K562 (cell line): ENCODE data around the gene PRDM16.

Experiments used
- ETV6 ChIP-seq, 3 experiments: fragments of 150-350 bp in 1 of 3; sonication (generic) in 1 of 3; formaldehyde crosslinking in 1 of 3; IDR thresholded peaks; 2 replicates each; pipeline versions ENCODE4 v1.6.1 to v1.8.0; 2014 to 2022; ENCODE audit warnings: borderline replicate concordance in 2 of 3, low read depth in 2 of 3, antibody characterized with exemption in 1 of 3, low read length in 1 of 3, mild to moderate bottlenecking in 1 of 3, missing genetic modification reagents in 1 of 3
- GATAD2B ChIP-seq: fragments of 450-650 bp; IDR thresholded peaks from 2 replicates; pipeline ENCODE4 v1.6.1; 2017; ENCODE audit warnings: mild to moderate bottlenecking, borderline replicate concordance
- POLR2AphosphoS5 ChIP-seq: IDR thresholded peaks from 2 replicates; pipeline ENCODE4 v1.6.1; 2011; ENCODE audit warnings: mild to moderate bottlenecking, low read depth, low read length, moderate library complexity; ENCODE audit not compliant: control insufficient read depth, insufficient read depth
- RAD51 ChIP-seq: fragments of 450-650 bp; IDR thresholded peaks from 2 replicates; pipeline ENCODE4 v1.7.1; 2016; ENCODE audit warnings: low read depth, mild to moderate bottlenecking, borderline replicate concordance
- RFX5 ChIP-seq: IDR thresholded peaks from 2 replicates; pipeline ENCODE4 v1.6.1; 2011; ENCODE audit warnings: low read depth, mild to moderate bottlenecking, improper control_type of control experiment, low read length
- SPI1 ChIP-seq: IDR thresholded peaks from 2 replicates; pipeline ENCODE4 v1.6.1; 2011; ENCODE audit warnings: low read depth, low read length, control low read depth, borderline replicate concordance
- TARDBP ChIP-seq: fragments of 450-650 bp; IDR thresholded peaks from 2 replicates; pipeline ENCODE4 v1.6.1; 2016
- ZNF143 ChIP-seq: sonication (generic); formaldehyde crosslinking; IDR thresholded peaks from 2 replicates; pipeline ENCODE4 v1.9.0; 2022; ENCODE audit warnings: mild to moderate bottlenecking, missing genetic modification reagents
- ZNF384 ChIP-seq: IDR thresholded peaks from 2 replicates; pipeline ENCODE4 v1.6.1; 2012; ENCODE audit warnings: low read depth, low read length, improper control_type of control experiment
- ZSCAN29 ChIP-seq: fragments of 450-650 bp; IDR thresholded peaks from 2 replicates; pipeline ENCODE4 v1.6.1; 2017
- TF ChIP-seq, protein P1 (sequence below): fragments of 250-450 bp; sonication (Bioruptor Pico); IDR thresholded peaks from 2 replicates; pipeline ENCODE4 v1.6.1; 2021; ENCODE audit warnings: mild to moderate bottlenecking
- TF ChIP-seq, protein P2 (sequence below), 3 experiments: IDR thresholded peaks in 2 of 3; conservative IDR thresholded peaks in 1 of 3; 2 replicates each; pipeline ENCODE4 v1.5.1; 2011 to 2012; ENCODE audit warnings: low read length in 3 of 3, mild to moderate bottlenecking in 3 of 3, control low read depth in 2 of 3, improper control_type of control experiment in 1 of 3, inconsistent platforms in 1 of 3, low read depth in 1 of 3, mixed read lengths in 1 of 3, moderate library complexity in 1 of 3; ENCODE audit not compliant: insufficient read depth in 2 of 3
- TF ChIP-seq, protein P3 (sequence below), 2 experiments: fragments of 450-650 bp in 1 of 2; sonication (generic) in 1 of 2; formaldehyde crosslinking in 1 of 2; IDR thresholded peaks in 1 of 2; conservative IDR thresholded peaks in 1 of 2; 2 replicates each; pipeline versions ENCODE4 v1.6.1 to v1.8.1; 2016 to 2023; ENCODE audit warnings: mild to moderate bottlenecking in 2 of 2, moderate library complexity in 2 of 2, inconsistent platforms in 1 of 2, missing genetic modification reagents in 1 of 2

DNA sequence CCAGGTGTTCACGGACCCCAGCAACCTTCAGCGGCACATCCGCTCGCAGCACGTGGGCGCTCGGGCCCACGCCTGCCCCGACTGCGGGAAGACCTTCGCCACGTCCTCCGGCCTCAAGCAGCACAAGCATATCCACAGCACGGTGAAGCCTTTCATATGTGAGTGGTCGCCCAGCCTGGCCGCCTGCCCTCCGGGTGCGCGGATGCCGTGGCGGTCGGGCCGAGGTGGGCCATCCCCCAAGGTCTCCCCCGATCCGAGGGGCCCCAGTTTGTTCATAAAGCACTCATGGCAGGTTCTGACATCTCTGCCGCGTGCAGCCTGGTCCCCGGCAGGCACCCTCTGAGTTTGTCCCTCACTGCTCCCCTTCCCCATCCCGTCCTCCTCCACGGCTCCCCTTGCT lies 336.5 kb downstream of the PRDM16 start:
- TF ChIP-seq SPI1 (no peak), POLR2AphosphoS5 (no peak), RFX5 (no peak), RAD51 (no peak), ZNF384 (no peak), GATAD2B (no peak), TARDBP (no peak), ZNF143 (CRISPR knock-in tag) (no peak), ZSCAN29 (no peak), ETV6 (IDR thresholded peaks at IDR 0.05; ENCODE audit: borderline replicate concordance in 1 of 2, low read depth in 2 of 2, low read length in 1 of 2) (no peak), ETV6 (CRISPR knock-in tag; IDR thresholded peaks at IDR 0.05; ENCODE audit: borderline replicate concordance) (no peak)
- TF ChIP-seq, protein P1, sequence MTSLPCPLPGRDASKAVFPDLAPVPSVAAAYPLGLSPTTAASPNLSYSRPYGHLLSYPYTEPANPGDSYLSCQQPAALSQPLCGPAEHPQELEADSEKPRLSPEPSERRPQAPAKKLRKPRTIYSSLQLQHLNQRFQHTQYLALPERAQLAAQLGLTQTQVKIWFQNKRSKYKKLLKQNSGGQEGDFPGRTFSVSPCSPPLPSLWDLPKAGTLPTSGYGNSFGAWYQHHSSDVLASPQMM (CRISPR knock-in tag) = no peak
- TF ChIP-seq, protein P2, sequence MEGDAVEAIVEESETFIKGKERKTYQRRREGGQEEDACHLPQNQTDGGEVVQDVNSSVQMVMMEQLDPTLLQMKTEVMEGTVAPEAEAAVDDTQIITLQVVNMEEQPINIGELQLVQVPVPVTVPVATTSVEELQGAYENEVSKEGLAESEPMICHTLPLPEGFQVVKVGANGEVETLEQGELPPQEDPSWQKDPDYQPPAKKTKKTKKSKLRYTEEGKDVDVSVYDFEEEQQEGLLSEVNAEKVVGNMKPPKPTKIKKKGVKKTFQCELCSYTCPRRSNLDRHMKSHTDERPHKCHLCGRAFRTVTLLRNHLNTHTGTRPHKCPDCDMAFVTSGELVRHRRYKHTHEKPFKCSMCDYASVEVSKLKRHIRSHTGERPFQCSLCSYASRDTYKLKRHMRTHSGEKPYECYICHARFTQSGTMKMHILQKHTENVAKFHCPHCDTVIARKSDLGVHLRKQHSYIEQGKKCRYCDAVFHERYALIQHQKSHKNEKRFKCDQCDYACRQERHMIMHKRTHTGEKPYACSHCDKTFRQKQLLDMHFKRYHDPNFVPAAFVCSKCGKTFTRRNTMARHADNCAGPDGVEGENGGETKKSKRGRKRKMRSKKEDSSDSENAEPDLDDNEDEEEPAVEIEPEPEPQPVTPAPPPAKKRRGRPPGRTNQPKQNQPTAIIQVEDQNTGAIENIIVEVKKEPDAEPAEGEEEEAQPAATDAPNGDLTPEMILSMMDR (IDR thresholded peaks at IDR 0.05 in 2 of 3, conservative IDR thresholded peaks at IDR 0.05 in 1 of 3; ENCODE audit: insufficient read depth in 2 of 3, low read depth in 1 of 3, low read length in 3 of 3) = no peak
- TF ChIP-seq, protein P3, sequence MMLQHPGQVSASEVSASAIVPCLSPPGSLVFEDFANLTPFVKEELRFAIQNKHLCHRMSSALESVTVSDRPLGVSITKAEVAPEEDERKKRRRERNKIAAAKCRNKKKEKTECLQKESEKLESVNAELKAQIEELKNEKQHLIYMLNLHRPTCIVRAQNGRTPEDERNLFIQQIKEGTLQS (IDR thresholded peaks at IDR 0.05) = no peak
- TF ChIP-seq, protein P3 (CRISPR knock-in tag; conservative IDR thresholded peaks at IDR 0.05) = no peak
